Measurements from ENCODE around the gene STOML2. TPM values are rescaled to one million over a fixed set of nuclear protein-coding genes. Genes with fewer than 3 reads are reported as not detected.
A peak's percentile ranks its signal among the peaks of the same experiment; 100 is the strongest.

The STOML2 gene
- total RNA-seq, 1 experiment from 2014 or later, result 175 TPM

GRCh38 chr9:35069020-35069419 is 33.9 kb downstream of the STOML2 start:
- Histone ChIP-seq H3K36me3 (ENCODE audit: low read depth, low read length) (peaks cover 44% of the 10 kb centered on the region), H3K79me2 (ENCODE audit: low read length) (peaks cover 67% of the 10 kb centered on the region), H3K9me3 (ENCODE audit: low read length) (no peaks in the 10 kb centered on the region), H3K27me3 (ENCODE audit: low read length) (no peaks in the 10 kb centered on the region), H3K4me3 (ENCODE audit: low read length) (peak overlapping the region; percentile 97), H3F3A (ENCODE audit: low read length, unreplicated experiment) (no peaks in the 10 kb centered on the region), H3K4me2 (ENCODE audit: low read length) (peak overlapping the region; percentile 97), H3K27ac (ENCODE audit: low read length) (no peak overlapping the region), H3K9ac (ENCODE audit: low read length) (no peak overlapping the region), H3K4me1 (ENCODE audit: insufficient read depth, low read length) (peaks cover 18% of the 10 kb centered on the region), H2AFZ (ENCODE audit: low read length) (no peak overlapping the region), H4K20me1 (ENCODE audit: low read length) (peaks cover 63% of the 10 kb centered on the region), H3K9me2 (replicated peaks; ENCODE audit: low read length) (no peaks in the 10 kb centered on the region)
- no peak for ATAC-seq
- POLR2A ChIA-PET (ENCODE audit: unreplicated experiment), result no interaction called here
- BruUV-seq (replicated peaks), result no TSS peak
- intact Hi-C loops (cut with micrococcal nuclease), result no loop called here
- CTCF ChIA-PET, result no interaction called here
- no peak for TF ChIP-seq EZH2phosphoT487 (IDR thresholded peaks at IDR 0.05; ENCODE audit: borderline replicate concordance, low read length)
- TF ChIP-seq CTCF (conservative IDR thresholded peaks at IDR 0.05; ENCODE audit: low read depth, low read length), result no peak
- no peak for TF ChIP-seq EZH2 (IDR thresholded peaks at IDR 0.05; ENCODE audit: low read length, unreplicated experiment)
- no peak for DNase-seq

DNA sequence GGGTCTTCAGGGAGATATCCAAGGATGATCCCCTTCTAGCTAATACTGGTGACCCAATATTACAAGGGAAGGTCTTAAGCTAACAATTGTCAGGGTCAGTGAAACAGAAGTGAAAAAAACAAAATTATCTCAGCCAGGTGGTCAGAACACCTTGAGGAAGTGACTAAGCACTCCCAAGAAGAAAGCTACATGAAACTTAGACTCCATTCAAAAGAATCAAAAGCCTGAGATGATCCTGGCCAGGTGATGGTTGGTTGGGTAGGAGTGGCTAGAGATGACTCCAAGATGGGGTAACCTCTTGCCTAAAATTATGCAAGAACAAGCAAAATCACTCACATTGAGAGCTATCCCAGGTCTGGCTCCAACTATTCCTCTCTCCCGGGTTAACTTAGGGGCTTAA is 35.9 kb downstream of the STOML2 start:
- Histone ChIP-seq H3K9ac (ENCODE audit: low read length) (no peak overlapping the region), H3K79me2 (ENCODE audit: low read length) (peaks cover 71% of the 10 kb centered on the region), H4K20me1 (ENCODE audit: low read length) (peaks cover 73% of the 10 kb centered on the region), H3F3A (ENCODE audit: low read length, unreplicated experiment) (no peaks in the 10 kb centered on the region), H3K27me3 (ENCODE audit: low read length) (no peaks in the 10 kb centered on the region), H3K9me2 (replicated peaks; ENCODE audit: low read length) (no peaks in the 10 kb centered on the region), H2AFZ (ENCODE audit: low read length) (no peak overlapping the region), H3K4me2 (ENCODE audit: low read length) (no peak overlapping the region), H3K36me3 (ENCODE audit: low read depth, low read length) (peaks cover 63% of the 10 kb centered on the region), H3K4me3 (ENCODE audit: low read length) (no peak overlapping the region), H3K27ac (ENCODE audit: low read length) (no peak overlapping the region), H3K9me3 (ENCODE audit: low read length) (no peaks in the 10 kb centered on the region), H3K4me1 (ENCODE audit: insufficient read depth, low read length) (peaks cover 10% of the 10 kb centered on the region)
- no TSS peak for BruUV-seq (replicated peaks)
- ATAC-seq (no peak), DNase-seq (no peak)
- TF ChIP-seq CTCF (conservative IDR thresholded peaks at IDR 0.05; ENCODE audit: low read depth, low read length) (no peak), EZH2phosphoT487 (IDR thresholded peaks at IDR 0.05; ENCODE audit: borderline replicate concordance, low read length) (no peak), EZH2 (IDR thresholded peaks at IDR 0.05; ENCODE audit: low read length, unreplicated experiment) (no peak)
- ChIA-PET CTCF (no interaction called here), POLR2A (ENCODE audit: unreplicated experiment) (no interaction called here)
- intact Hi-C loops (cut with micrococcal nuclease), result no loop called here

GRCh38 chr9:35060548-35061207 is 42.3 kb downstream of the STOML2 start:
- ChIA-PET CTCF (no interaction called here), POLR2A (ENCODE audit: unreplicated experiment) (no interaction called here)
- no peak overlapping the region for H3K4me2 ChIP-seq (ENCODE audit: low read length)
- peaks cover 14% of the 10 kb centered on the region; the same call in 1 of the 2 replicates for H3K79me2 ChIP-seq (ENCODE audit: low read length)
- no peak for DNase-seq
- no peak overlapping the region for H3K27ac ChIP-seq (ENCODE audit: low read length)
- no peaks in the 10 kb centered on the region for H3F3A ChIP-seq (ENCODE audit: low read length, unreplicated experiment)
- no TSS peak for BruUV-seq (replicated peaks)
- no peak overlapping the region for H3K9ac ChIP-seq (ENCODE audit: low read length)
- intact Hi-C loops (cut with micrococcal nuclease), result no loop called here
- peaks cover 26% of the 10 kb centered on the region; the same call in 1 of the 2 replicates for H4K20me1 ChIP-seq (ENCODE audit: low read length)
- no peak overlapping the region for H2AFZ ChIP-seq (ENCODE audit: low read length)
- H3K9me2 ChIP-seq (replicated peaks; ENCODE audit: low read length), result no peaks in the 10 kb centered on the region
- peaks cover 94% of the 10 kb centered on the region for H3K36me3 ChIP-seq (ENCODE audit: low read depth, low read length)
- TF ChIP-seq EZH2 (IDR thresholded peaks at IDR 0.05; ENCODE audit: low read length, unreplicated experiment) (no peak), EZH2phosphoT487 (IDR thresholded peaks at IDR 0.05; ENCODE audit: borderline replicate concordance, low read length) (no peak), CTCF (conservative IDR thresholded peaks at IDR 0.05; ENCODE audit: low read depth, low read length) (no peak)
- no peaks in the 10 kb centered on the region for H3K4me1 ChIP-seq (ENCODE audit: insufficient read depth, low read length)
- ATAC-seq, result no peak
- no peaks in the 10 kb centered on the region for H3K9me3 ChIP-seq (ENCODE audit: low read length)
- H3K4me3 ChIP-seq (ENCODE audit: low read length), result no peak overlapping the region
- H3K27me3 ChIP-seq (ENCODE audit: low read length), result no peaks in the 10 kb centered on the region
